HEK293T (cell line): Measurements from ENCODE around the gene MSH2.

Source experiments
- BHLHE40 ChIP-seq: fragments of 450-650 bp; IDR thresholded peaks from 2 replicates; pipeline ENCODE4 v1.6.1; 2016; ENCODE audit warnings: mild to moderate bottlenecking, moderate library complexity, borderline replicate concordance
- ELF4 ChIP-seq: fragments of 450-650 bp; IDR thresholded peaks from 2 replicates; pipeline ENCODE4 v1.6.1; 2017; ENCODE audit warnings: antibody characterized with exemption
- FOXA1 ChIP-seq: fragments of 450-650 bp; IDR thresholded peaks from 2 replicates; pipeline ENCODE4 v1.6.1; 2016; ENCODE audit warnings: mild to moderate bottlenecking
- FOXM1 ChIP-seq: fragments of 450-650 bp; IDR thresholded peaks from 2 replicates; pipeline ENCODE4 v1.6.1; 2017; ENCODE audit warnings: mild to moderate bottlenecking, borderline replicate concordance
- L3MBTL2 ChIP-seq: fragments of 450-650 bp; conservative IDR thresholded peaks from 2 replicates; pipeline ENCODE4 v1.6.1; 2016; ENCODE audit warnings: mild to moderate bottlenecking
- NFRKB ChIP-seq: fragments of 450-650 bp; IDR thresholded peaks from 2 replicates; pipeline ENCODE4 v1.6.1; 2016; ENCODE audit warnings: mild to moderate bottlenecking, moderate library complexity
- PKNOX1 ChIP-seq: fragments of 450-650 bp; IDR thresholded peaks from 2 replicates; pipeline ENCODE4 v1.6.1; 2016
- SP1 ChIP-seq: fragments of 450-650 bp; IDR thresholded peaks from 2 replicates; pipeline ENCODE4 v1.6.1; 2017
- SUZ12 ChIP-seq: fragments of 450-650 bp; IDR thresholded peaks from 2 replicates; pipeline ENCODE4 v1.6.1; 2016; ENCODE audit warnings: mild to moderate bottlenecking

GRCh38 chr2:47521666-47522285 lies 118.8 kb downstream of the MSH2 start:
- no peak for TF ChIP-seq FOXM1
- no peak for TF ChIP-seq L3MBTL2
- TF ChIP-seq ELF4, result no peak
- no peak for TF ChIP-seq NFRKB
- no peak for TF ChIP-seq SP1
- TF ChIP-seq PKNOX1, result no peak
- no peak for TF ChIP-seq BHLHE40
- no peak for TF ChIP-seq FOXA1
- TF ChIP-seq SUZ12, result no peak
